Stimulated activated CD8-positive, alpha-beta memory T cell treated with anti-CD3 and anti-CD28 coated beads, Interleukin-15, amount 100 ng/mL, for 1 hour (primary cell): Measurements from ENCODE around the gene DOCK8.
"Not testable (repeated sequence)": the region's sequence is repeated elsewhere in the genome, so short reads cannot be mapped to it uniquely, and the experiment has no call there.

Experiments used
- DNase-seq: peaks from one replicate; pipeline ENCODE4 v3.0.0-alpha.2; 2020; ENCODE audit warnings: low read depth

DOCK8 gene

DNA sequence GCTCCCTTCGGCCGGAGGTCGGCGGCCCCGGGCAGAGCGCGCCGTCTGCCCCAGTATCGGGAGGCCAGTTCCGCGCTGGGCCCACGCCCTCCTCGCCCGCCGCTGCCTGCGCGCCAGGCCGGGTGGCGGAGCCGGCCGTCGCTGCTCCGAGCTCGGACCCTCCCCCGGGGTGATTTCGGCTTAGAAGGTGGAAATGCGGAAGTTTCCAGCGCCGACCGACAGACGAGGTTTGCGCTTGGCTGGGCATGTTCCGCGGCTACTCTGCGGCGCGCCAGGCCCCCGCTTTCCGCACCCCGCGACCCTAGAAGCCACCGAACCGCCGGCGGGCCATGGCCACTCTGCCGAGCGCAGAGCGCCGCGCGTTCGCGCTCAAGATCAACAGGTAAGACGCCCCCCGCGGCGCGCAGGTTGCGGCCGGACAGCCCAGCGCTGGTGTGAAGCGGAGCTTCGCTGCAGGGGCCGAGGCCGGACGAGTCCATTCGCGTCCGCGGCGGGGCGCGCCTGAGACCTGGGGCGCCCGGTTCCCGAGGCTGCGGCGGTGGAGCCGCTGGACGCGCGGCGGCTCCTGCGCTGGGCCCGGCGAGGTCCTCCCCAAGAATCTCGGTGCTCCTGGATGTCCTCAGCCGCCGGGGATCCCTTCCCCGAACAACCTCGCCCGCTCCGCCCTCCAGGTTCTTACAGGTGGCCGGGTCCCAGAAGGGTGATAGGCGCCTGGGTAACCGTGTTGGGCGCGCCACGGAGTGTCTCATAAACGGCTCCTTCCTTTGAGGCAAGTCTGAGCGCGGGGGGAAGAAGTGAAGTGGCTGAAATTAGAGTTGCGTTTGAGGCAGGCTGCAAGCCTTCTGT lies at the start of gene DOCK8:
Gene DOCK8, plus strand, starts transcription at position 218 of the 846 bp plus-strand sequence. Its CDS starts 112 bp downstream, at position 330.
- peak; percentile 11 for DNase-seq

DNA sequence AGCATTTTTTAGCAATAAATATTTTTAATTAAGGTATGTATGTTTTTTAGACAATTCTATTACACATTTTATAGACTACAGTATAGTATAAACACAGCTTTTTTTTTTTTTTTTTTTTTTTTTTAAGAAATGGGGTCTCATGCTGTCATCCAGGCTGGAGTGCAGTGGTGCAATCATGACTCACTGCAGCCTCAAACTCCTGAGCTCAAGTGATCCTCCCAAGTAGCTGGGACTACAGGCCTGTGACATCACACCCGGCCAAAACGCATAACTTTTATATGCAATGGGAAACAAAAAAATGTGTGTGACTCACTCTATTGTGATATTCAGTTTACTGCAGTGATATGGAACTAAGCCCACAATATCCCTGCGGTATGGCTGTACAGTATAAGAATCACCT lies 44.9 kb upstream of the DOCK8 start:
- DNase-seq: not testable (repeated sequence)

DNA sequence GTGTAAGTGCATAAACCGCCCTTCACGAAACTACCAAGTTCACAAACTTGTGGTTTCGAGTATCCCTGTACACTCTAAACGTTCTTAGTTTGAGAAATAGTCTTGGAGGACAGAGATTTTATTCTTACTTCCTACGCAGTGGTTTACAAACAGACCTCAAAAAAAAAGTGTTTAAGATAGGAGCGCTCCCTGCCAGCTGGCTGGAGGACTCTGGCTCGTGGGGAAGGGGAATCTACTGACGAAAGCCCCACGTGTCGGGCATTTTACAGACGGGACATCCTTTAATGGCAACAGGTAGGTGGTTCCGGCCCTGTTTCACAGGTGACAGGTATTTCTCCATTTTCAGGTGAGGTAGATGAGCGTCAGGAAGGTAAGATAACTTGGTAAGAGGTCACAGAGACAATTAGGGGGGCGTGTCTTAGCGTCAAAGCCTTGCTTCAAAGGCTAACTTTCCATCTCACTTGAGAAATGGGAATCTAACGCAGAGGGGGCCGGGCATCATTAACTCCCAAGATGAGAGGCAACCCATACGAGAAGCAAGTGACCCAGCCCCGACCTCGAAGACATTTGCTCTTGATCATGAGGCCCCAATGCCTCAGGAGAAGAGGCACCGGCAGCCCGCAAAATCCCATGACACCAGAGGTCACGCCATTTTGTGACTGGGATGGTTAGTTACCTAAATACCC lies 36.4 kb upstream of the DOCK8 start:
- not testable (repeated sequence) for DNase-seq

DNA sequence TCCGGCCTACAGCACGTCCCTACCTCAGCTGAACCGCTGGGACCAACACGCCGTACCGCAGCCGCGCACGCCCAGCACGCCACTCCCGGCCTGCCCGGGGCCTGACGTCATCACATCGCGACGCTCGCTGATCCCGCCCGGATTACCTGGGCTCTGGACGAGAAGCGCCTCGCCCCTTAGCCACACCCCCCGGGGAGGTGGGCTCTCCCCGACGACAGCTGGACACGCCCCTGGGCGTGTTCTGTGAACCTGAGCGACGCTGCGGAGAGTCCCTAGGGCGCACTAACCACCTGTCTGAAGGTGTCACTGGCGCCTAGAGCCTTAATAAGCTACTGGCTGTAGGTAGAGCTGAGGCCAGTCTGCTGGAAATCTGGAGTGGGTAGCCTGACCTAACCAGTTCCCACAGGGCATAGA lies 35.7 kb upstream of the DOCK8 start, which contains the start of gene ZNG1A:
Gene ZNG1A, minus strand, starts transcription at position 87 of the 414 bp plus-strand sequence. CDS start 87 bp downstream, outside the sequence.
- DNase-seq: peak; percentile 34

DNA sequence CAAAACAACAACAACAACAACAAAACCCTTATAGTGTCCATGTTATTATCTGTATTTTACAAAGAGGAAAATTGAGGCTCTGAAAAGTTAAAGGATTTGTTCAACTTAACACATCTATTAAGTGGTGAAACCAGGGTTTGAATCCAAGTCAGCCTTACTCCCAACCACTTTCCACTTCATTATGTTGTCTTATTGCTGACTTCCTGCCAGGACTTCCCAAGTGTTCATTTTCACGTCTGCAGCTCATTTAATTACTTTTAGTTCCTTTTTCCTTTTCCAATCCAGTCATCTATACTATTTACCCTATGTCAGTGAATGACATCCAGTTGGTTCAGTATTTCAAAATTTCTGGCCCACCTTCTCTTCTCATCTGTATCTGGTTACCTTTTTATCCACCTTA lies 15.1 kb upstream of the DOCK8 start:
- not testable (repeated sequence) for DNase-seq

DNA sequence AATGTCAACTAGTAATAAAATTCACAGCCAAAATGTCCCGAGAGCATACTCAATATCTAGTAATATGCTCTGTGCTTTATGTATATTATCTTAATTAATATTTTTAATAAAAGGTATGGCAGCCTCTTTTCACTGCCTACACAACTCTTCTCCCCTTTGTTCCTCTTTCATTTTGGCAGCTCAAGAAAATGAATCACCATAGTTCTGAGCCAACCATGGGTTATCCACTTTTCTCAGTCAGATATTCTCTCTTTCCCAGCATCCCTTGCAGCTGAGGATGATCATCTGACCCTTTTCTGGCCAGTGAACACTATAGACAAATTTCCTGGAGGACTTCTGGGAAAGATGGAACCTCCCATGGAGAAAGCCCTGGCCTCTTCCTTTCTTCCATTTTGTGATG lies 8.2 kb upstream of the DOCK8 start:
- no peak for DNase-seq

DNA sequence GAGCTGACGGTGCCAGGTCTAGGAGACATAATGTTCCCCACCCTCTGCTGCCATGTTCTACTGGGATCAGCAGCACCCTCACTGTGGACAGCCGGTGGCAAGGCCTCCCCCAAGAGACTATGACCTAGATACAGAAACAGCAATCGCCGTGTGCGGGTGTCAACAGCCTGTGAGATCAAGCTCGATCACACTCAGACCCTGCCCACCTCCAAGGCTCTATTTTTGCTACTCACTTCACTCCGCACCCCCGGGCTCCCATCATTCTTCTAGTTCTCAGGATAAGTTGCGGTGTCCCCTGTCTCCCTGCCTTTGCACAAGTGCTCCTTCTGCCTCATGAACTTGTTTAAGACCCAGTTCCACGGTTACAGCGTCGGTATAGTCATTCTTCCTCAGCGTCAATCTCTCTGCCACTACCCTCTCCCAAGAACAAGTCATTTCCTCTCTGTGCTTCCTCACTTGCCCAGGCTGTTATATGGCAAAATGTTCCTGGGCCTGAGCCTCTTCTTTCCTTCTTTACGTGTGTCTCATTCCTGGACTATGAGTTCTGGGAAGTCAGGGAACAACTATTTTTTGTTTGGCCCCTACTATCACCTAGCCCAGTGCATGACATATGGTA lies 5.4 kb upstream of the DOCK8 start:
- no peak for DNase-seq

DNA sequence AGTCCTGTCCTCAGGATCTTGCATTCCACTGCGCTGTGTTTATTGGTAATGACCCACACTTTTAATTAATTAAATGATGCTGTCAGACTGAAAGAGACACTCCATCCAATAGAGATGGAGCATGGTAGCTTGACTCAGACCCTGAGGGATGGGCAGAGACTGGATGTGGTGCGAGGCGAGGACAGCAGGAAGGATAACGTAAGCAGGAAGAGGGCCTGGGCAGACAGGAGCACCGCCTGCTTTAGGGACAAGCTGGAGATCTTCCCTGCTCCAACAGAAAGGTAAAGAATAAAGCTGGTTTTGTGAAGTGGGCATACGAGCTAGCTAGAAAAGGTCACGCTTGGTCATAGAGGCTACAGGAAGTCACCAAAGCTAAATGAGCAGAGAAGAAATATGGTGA lies 3.6 kb upstream of the DOCK8 start:
- DNase-seq: no peak

DNA sequence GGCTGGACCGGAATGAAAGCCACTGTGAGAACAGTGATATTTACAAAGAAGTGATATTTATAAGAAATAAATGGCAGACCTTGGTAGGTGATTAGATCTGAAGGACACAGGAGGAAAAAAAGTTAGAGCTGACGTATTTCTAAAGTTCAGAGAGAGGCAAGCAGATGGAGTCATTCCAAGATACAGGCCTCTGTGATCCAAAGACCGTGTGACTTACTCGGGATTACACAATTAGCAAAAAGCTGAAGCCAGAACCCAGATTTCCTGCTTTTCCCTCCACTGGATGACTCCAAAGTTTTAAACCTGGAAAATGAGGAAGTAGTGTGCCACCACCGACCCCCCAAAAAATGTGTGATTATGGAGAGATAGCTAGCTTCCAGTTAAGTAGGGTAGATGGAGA lies 3.1 kb upstream of the DOCK8 start:
- DNase-seq: no peak

DNA sequence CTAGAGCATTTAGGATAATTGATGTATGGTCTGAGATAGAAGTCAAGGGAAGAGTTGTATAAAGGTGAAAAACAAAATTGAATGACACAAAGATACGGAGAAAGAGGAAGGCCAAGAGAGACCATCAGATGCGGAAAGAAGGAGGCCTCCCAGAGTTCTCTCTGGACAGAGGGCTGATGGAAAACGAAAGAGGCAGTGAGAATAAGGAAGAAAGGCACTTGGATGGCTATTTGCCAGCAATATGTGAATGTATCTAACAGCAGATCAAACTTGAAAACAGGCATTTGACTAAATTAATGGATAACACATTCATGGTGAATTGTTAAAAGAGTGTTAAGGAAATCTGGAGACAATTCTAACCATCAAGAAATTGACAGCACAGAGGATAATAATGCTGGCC lies 2.4 kb upstream of the DOCK8 start:
- no peak for DNase-seq

DNA sequence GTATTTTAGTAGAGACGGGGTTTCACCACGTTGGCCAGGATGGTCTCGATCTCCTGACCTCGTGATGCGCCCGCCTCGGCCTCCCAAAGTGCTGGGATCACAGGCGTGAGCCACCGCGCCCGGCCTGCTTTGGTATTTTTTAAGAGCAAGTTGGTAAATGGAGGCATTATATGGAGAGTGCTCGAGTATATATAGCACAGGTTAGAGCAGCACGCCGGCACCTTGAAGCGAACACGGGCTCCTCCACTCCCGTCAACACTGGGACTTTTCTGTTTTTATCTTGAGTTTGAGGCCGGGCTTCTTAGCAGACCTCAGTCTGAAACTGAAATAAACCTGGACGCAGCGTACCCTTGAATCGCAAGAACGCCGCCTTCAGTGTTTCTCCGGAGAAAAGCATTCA lies 764 bp upstream of the DOCK8 start:
- DNase-seq: not testable (repeated sequence)

DNA sequence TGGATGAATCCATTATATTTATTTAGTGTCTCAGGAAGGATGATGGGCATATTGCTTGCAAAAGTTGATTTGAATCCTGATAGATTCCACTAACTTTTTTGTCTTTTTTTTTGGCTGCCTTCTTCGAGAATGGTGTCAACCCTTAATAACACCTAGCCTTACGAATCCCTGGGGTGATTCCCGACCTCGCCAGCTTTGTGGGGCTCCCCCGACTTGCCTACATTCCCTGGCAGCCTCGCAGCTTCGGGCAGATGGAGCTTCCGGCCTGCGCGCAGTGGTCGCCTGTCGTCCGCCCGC lies 366 bp upstream of the DOCK8 start:
- DNase-seq: no peak

DNA sequence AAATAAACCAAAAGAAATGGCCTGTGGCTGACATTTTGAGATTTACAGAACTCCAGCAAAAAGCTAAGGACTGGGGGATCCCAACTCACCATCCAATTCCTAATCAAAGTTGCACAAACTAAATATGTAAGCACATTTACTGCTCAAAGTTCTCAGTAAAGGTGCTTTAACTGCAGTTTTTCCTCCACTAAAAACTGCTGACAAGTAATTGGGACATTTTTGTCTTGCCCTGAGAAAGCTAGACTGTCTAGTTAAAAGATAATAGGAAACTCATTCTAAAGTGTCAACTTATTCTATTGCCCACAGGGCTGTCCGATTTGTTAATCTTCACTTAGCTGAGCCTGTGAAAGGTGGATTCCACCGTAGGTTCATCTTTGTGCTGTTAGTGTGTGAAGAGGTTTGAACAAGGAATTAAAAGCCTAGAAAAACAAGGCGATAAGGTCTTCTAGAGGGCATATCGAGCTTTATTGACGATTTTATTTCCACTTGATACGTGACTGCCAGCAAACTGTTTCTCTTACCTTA lies 1.0 kb downstream of the DOCK8 start:
- DNase-seq: no peak

DNA sequence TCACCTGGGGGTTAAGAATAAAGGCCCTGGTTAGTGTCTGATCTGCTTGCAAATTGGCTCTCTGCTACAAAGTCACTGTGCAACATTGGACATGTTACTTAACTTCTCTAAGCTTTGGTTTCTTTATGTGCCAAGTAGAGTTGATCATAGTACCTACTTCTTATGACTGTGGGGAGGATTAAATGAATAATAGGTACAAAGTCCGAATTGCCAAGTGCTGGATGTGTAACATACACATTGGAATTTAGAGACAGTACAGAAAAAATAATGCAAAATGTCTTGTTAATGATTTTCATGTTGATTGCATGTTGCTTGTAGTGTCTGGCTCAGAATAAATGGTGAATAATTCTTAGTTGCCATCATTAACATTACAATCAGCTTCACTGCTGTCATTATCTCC lies 2.2 kb downstream of the DOCK8 start:
- DNase-seq: no peak

DNA sequence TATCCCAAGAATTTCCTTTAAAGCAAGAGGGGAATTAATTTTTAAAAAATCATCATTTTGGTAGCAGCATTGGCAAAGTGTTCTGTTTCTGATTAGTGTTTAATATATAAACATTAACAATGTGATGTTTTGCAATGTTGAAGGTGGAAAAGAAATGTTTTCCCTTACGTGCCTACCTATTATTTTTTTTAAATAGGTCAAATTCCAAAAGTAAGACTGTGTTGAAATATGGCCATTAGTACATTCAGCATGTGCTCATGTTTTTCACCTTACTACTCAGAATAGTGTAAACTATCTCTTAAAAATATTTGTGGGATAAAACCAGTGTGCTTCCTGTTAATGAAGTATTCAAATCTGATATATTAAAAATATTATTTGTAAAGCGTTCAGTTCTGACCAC lies 3.3 kb downstream of the DOCK8 start:
- DNase-seq: no peak

DNA sequence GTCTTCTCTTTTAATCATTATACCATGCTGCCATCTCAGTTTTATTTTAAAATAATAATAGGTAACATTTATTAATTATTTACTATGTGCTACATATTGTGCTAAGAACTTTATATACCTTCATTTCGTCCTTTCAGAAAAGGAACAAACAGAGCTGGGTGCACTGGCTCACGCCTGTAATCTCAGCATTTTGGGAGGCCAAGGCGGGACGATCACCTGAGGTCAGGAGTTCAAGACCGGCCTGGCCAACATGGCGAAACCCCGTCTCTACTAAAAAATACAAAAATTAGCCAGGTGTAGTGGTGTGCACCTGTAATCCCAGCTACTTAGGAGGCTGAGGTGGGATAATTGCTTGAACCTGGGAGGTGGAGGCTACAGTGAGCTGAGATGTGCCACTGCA lies 4.4 kb downstream of the DOCK8 start:
- not testable (repeated sequence) for DNase-seq

DNA sequence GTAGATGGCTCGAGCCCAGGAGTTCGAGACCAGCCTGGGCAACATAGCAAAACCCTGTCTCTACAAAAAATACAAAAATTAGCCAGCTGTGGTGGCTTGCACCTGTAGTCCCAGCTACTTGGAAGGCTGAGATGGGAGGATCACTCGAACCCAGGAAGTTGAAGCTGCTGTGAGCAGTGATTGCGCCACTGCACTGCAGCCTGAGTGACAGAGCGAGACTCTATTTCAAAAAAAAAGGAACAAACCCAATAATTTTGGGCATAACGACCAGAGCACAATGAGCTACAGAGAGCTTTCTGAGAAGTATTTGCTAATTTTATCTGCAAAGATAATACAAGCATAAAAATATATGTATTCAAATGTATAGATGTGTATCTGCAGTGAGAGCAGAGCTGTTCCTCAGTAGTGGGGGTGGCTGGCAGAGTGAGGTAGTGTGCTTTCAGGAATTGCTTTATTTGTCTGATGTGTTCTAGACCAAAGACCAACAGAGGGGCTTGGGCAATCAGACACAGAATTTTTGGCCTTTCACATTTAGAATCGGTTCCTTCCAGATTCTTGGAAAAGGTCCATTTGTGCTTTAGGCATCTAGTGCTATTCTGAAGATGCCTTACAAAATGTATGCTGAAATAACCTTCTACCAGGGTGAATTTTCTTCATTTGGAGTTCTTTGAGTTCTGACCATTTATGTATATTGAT lies 5.2 kb downstream of the DOCK8 start:
- no peak for DNase-seq

DNA sequence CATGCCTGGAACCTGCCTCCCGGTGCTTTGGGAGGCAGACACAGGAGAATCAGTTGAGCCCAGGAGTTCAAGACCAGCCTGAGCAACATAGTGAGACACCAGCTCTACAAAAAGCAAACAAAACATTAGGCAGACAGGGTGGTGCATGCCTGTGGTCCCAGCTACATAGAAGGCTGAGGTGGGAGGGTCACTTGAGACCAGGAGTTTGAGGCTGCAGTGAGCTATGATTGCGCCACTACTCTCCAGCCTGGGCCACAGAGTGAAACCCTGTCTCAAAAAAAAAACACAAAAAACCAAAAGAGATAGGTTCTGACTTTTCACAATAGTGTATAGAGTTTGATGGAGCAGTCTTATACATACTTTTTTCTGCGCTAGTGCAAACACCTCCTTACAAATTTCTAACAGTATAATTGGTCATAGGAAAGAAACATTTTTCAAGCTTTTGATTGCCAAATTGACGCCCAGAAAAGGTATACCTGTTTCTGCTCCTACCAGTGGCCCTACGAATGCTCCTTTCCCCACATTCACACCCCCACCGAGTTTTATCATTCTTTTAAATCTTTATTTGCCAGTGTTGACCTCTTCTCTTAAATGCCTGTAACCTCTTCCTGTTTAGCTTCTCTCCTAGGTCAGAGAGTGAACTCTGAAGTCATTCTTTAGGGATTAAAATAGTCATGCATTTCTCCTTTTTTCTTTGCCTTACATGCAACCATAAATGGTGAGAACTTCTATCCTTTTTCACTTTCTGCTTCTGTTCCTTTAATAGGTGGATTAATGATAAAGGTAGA lies 7.5 kb downstream of the DOCK8 start:
- DNase-seq: no peak

DNA sequence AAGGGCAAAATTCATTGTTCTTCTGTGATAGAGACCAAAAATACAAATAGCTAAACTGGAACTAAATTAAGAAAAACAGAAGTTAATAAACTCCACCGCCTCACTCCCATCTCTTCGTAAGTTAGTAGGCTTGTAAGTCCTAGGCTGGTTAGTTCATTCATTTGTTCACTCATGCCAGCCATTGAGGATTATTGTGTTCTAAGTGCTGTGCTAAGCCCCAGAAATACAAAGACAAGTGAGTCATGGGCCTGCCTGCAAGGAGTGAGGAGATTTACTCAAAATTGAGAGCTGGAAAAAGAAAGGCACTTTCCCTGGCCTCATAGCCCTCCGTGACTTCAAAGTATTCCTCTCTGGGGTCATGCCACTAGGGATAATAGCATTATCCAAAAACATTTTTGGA lies 8.5 kb downstream of the DOCK8 start:
- DNase-seq: no peak

DNA sequence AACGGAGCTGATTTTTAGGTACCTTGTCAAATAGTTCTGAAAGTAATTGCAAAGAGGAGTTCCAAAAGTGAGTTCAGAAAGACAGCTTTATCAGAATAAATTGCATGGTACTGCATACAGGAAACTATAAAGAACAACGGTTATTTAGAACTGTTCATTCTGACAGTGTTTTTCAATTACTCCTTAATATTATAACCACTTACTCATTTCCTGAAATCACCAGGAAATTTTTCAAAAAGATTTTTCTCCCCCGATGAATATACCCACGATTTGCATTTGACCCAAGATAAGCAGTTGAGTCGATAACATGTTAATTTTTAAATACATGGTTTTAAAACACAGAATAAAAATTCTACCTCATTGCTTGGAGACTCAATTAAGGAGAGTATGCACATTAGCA lies 9.4 kb downstream of the DOCK8 start:
- DNase-seq: no peak
